Body of pancreas (tissue), 4 donors: ENCODE results near the gene LOC101059915.
"Not testable (repeated sequence)": the region's sequence is repeated elsewhere in the genome, so short reads cannot be mapped to it uniquely, and the experiment has no call there.

Source experiments
- ATAC-seq: fragments of 150-250 bp; one replicate; pipeline ENCODE4 v1.9.1; 2016
- DNase-seq, 4 donors: peaks; one replicate each; pipeline ENCODE4 v3.0.0-alpha.2; 2019
- H3K27ac ChIP-seq, 4 donors: fragments of 200-600 bp; sonication (generic); 1 replicate in 3 of 4; 2 replicates in 1 of 4; pipeline versions ENCODE4 v1.5.1 to v1.6.1; 2016 to 2019; ENCODE audit warnings: mild to moderate bottlenecking in 1 of 4, mixed read lengths in 1 of 4, moderate library complexity in 1 of 4
- H3K27me3 ChIP-seq, 2 donors: fragments of 200-600 bp; sonication (generic); one replicate each; pipeline ENCODE4 v1.6.0; 2016; ENCODE audit warnings: mild to moderate bottlenecking in 1 of 2
- H3K36me3 ChIP-seq, 2 donors: fragments of 200-600 bp; sonication (generic); replicated peaks in 1 of 2; 2 replicates each; pipeline ENCODE4 v1.5.1; 2016; ENCODE audit warnings: low read depth in 2 of 2; ENCODE audit not compliant: insufficient read depth in 1 of 2
- H3K4me1 ChIP-seq: fragments of 200-600 bp; sonication (generic); one replicate; pipeline ENCODE4 v1.6.0; 2016
- H3K4me3 ChIP-seq, 2 donors: fragments of 200-600 bp; sonication (generic); 1 replicate in 1 of 2; 2 replicates in 1 of 2; pipeline ENCODE4 v1.5.1; 2016 to 2019
- H3K9me3 ChIP-seq, 3 donors: fragments of 200-600 bp; sonication (generic); 1 replicate in 2 of 3; 2 replicates in 1 of 3; pipeline ENCODE4 v1.5.1; 2016
- POLR2A ChIP-seq, 3 donors: fragments of 450-650 bp; IDR thresholded peaks; one replicate each; pipeline ENCODE4 v1.6.1; 2016; ENCODE audit warnings: antibody characterized with exemption in 3 of 3, mild to moderate bottlenecking in 2 of 3
- WGBS, 2 donors: methylation state at CpG; one replicate each; pipeline ENCODE4 v1.1.5; 2017; 5-methylcytosine and 5-hydroxymethylcytosine counted together
- intact Hi-C: fragments of 100-400 bp; cut with DNase I; formaldehyde crosslinking; loops from one replicate; pipeline ENCODE4 v1.15.1; 2023
- TF ChIP-seq, protein P1 (sequence below), 7 experiments: fragments of 450-650 bp in 4 of 7; fragments of 200-600 bp in 3 of 7; sonication (generic) in 3 of 7; IDR thresholded peaks; one replicate each; pipeline ENCODE4 v1.5.1; 2016 to 2019; ENCODE audit warnings: antibody characterized with exemption in 7 of 7

Gene LOC101059915

DNA sequence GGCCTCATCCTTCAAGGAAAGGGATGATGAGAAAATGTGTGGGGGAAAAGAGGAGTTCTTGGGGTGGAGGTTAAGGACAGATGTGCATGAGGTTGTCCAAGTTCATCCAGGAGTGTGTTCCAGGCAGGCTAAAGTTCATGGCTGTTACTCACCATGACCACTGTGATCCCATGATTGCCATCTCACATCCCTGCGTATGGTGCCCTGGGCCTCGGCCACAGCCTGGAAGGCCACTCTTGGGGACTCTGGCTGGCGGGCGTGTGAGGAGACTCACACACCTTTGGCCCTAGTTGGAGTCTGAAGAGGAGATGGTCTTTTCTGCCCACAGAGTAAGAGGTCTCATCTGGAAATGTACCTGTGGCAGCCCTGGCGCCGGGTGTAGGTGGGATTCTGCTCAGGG lies 7.4 kb upstream of the LOC101059915 start:
- no peaks in the 10 kb centered on the region for H3K27me3 ChIP-seq
- TF ChIP-seq, protein P1, sequence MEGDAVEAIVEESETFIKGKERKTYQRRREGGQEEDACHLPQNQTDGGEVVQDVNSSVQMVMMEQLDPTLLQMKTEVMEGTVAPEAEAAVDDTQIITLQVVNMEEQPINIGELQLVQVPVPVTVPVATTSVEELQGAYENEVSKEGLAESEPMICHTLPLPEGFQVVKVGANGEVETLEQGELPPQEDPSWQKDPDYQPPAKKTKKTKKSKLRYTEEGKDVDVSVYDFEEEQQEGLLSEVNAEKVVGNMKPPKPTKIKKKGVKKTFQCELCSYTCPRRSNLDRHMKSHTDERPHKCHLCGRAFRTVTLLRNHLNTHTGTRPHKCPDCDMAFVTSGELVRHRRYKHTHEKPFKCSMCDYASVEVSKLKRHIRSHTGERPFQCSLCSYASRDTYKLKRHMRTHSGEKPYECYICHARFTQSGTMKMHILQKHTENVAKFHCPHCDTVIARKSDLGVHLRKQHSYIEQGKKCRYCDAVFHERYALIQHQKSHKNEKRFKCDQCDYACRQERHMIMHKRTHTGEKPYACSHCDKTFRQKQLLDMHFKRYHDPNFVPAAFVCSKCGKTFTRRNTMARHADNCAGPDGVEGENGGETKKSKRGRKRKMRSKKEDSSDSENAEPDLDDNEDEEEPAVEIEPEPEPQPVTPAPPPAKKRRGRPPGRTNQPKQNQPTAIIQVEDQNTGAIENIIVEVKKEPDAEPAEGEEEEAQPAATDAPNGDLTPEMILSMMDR (IDR thresholded peaks at IDR 0.05) = no peak
- no peak for TF ChIP-seq POLR2A (IDR thresholded peaks at IDR 0.05)
- 96% methylated on average over 4 of the region's 6 CpGs; no CpG with 5 or more reads in 1 of the 2 donors for WGBS, 2 donors

GRCh38 chrX:71660562-71661416 lies 6.6 kb upstream of the LOC101059915 start:
- ATAC-seq = no peak
- 69 to 78% methylated on average over 3 to 9 of the region's 22 CpGs for WGBS, 2 donors
- no peaks in the 10 kb centered on the region for H3K27me3 ChIP-seq

More for the DNA sequence above, 7.4 kb upstream of the LOC101059915 start:
- ATAC-seq = no peak
- no peak for DNase-seq
- no peaks in the 10 kb centered on the region for H3K4me1 ChIP-seq
- no peak overlapping the region for H3K27ac ChIP-seq
- no peaks in the 10 kb centered on the region for H3K9me3 ChIP-seq
- no peak overlapping the region for H3K4me3 ChIP-seq
- no peaks in the 10 kb centered on the region for H3K36me3 ChIP-seq
- intact Hi-C loops = no loop called here

DNA sequence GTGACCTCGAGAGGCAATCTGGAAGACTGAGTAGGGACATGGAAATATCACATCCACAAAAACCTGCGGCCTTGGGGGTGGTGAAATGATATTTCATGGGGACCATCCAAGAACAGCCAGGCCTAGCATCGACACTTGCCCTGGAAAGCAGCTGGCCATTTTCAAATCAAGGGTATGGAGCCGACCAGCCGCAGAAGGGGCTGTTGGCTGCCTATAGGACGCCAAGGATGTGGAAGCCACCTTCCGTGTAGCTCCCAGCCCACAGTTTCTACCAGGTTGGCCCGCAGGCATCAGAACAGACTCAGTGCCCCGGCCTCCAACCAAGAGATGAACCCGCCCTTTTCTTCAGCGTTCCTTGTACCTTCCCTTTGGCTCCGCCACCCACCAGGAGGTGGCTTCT lies 5.4 kb upstream of the LOC101059915 start:
- DNase-seq = no peak
- Histone ChIP-seq H3K27me3 (no peaks in the 10 kb centered on the region), H3K4me1 (no peaks in the 10 kb centered on the region), H3K36me3 (no peaks in the 10 kb centered on the region), H3K9me3 (no peaks in the 10 kb centered on the region), H3K4me3 (no peak overlapping the region), H3K27ac (no peak overlapping the region)
- no peak for TF ChIP-seq POLR2A (IDR thresholded peaks at IDR 0.05)
- TF ChIP-seq, protein P1 (IDR thresholded peaks at IDR 0.05) = no peak
- intact Hi-C loops = no loop called here
- no peak for ATAC-seq
- WGBS, 2 donors = 64 to 76% methylated on average over 4 to 11 of the region's 12 CpGs

More at GRCh38 chrX:71660562-71661416, 6.6 kb upstream of the LOC101059915 start:
- Histone ChIP-seq H3K9me3 (no peaks in the 10 kb centered on the region), H3K27ac (no peak overlapping the region), H3K4me3 (no peak overlapping the region), H3K36me3 (no peaks in the 10 kb centered on the region), H3K4me1 (no peaks in the 10 kb centered on the region)
- intact Hi-C loops = no loop called here
- DNase-seq = no peak
- TF ChIP-seq POLR2A (IDR thresholded peaks at IDR 0.05) = no peak
- TF ChIP-seq, protein P1 (IDR thresholded peaks at IDR 0.05) = no peak

DNA sequence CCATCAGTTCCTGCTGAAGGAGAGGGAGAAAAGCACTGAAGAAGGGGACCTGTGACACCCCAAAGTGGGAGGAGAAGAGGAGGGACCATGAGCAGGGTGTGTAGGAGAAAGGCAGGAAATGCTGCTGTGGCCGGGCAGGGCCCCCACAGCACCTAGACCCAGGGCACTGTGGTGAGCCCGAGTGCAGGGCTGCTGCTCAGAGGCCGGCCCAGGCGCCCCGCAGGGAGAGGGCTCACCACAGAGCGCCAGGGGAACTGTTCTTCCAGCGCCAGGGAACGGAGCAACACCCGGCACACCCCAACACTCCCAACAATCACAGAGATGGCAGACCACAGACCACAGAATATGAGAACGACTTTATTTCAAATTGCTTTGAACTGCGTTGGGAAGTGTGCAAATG lies 4.7 kb upstream of the LOC101059915 start:
- WGBS, 2 donors = 70 to 83% methylated on average over 2 to 11 of the region's 11 CpGs
- DNase-seq = not testable (repeated sequence)

GRCh38 chrX:71663238-71663637 lies 4.1 kb upstream of the LOC101059915 start:
- H3K27ac ChIP-seq, H3K27me3 ChIP-seq, H3K36me3 ChIP-seq, H3K4me3 ChIP-seq, ATAC-seq, intact Hi-C loops, H3K4me1 ChIP-seq, H3K9me3 ChIP-seq, DNase-seq: not testable (repeated sequence)
- WGBS, 2 donors = 73 to 80% methylated on average over 3 to 6 of the region's 8 CpGs

More for the DNA sequence above, 4.7 kb upstream of the LOC101059915 start:
- H3K9me3 ChIP-seq, intact Hi-C loops, H3K4me1 ChIP-seq, H3K36me3 ChIP-seq, H3K4me3 ChIP-seq, H3K27ac ChIP-seq, ATAC-seq, H3K27me3 ChIP-seq: not testable (repeated sequence)

DNA sequence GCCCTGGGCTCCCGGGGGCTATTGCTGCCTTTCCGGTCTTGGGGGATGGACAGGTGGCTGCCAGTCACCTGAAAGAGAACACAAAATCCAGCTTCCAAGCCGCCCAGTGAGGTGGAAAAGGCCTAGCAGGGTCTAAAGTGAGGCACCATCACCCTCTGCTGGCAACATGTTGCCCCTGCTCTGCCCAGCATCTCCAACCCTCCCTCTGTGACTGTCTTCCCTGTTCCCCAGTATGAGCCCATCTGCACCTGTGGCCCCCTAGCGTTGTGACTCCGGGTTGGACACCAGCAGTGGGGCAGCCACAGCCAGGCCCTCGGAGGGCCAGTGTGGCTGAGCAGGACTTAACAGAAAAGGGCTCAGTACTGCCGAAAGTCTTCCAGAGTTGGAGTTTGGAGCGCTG lies 3.1 kb upstream of the LOC101059915 start:
- ATAC-seq, H3K4me1 ChIP-seq, DNase-seq, intact Hi-C loops, H3K4me3 ChIP-seq, H3K36me3 ChIP-seq, H3K9me3 ChIP-seq, H3K27me3 ChIP-seq, H3K27ac ChIP-seq: not testable (repeated sequence)
- WGBS, 2 donors = 62% methylated on average over 7 of the region's 8 CpGs; no CpG with 5 or more reads in 1 of the 2 donors
